HepG2 (cell line): ENCODE measurements around the gene CEBPE. TPM values are rescaled to one million over a fixed set of nuclear protein-coding genes. Genes with fewer than 3 reads are reported as not detected.

Experiments
- ARID3A ChIP-seq: IDR thresholded peaks from 2 replicates; pipeline ENCODE4 v1.6.1; 2012; ENCODE audit warnings: low read depth, low read length, improper control_type of control experiment
- HNRNPL ChIP-seq: fragments of 200-400 bp; formaldehyde crosslinking; IDR thresholded peaks from 2 replicates; pipeline ENCODE4 v1.6.1; 2017; ENCODE audit warnings: mild to moderate bottlenecking, low read depth, low read length
- IKZF1 ChIP-seq: fragments of 450-650 bp; IDR thresholded peaks from 2 replicates; pipeline ENCODE4 v1.7.1; 2016
- JDP2 ChIP-seq: sonication (generic); formaldehyde crosslinking; IDR thresholded peaks from 2 replicates; pipeline ENCODE4 v1.8.1; 2022; ENCODE audit warnings: missing genetic modification reagents, borderline replicate concordance
- MED1 ChIP-seq: sonication (generic); formaldehyde crosslinking; IDR thresholded peaks from 2 replicates; pipeline ENCODE4 v1.4.0; 2020; ENCODE audit warnings: missing genetic modification reagents
- NFYB ChIP-seq: sonication (generic); formaldehyde crosslinking; IDR thresholded peaks from 2 replicates; pipeline ENCODE4 v1.4.0; 2020; ENCODE audit warnings: missing genetic modification reagents
- PHF21A ChIP-seq: sonication (generic); formaldehyde crosslinking; IDR thresholded peaks from 2 replicates; pipeline ENCODE4 v1.5.0; 2020; ENCODE audit warnings: mild to moderate bottlenecking, missing genetic modification reagents
- RARG ChIP-seq: sonication (generic); formaldehyde crosslinking; IDR thresholded peaks from 2 replicates; pipeline ENCODE4 v1.4.0; 2020; ENCODE audit warnings: low read depth, mild to moderate bottlenecking, missing genetic modification reagents
- SAFB2 ChIP-seq: sonication (generic); formaldehyde crosslinking; IDR thresholded peaks from 2 replicates; pipeline ENCODE4 v1.5.1; 2020; ENCODE audit warnings: missing genetic modification reagents, low read depth, mild to moderate bottlenecking, borderline replicate concordance
- TMF1 ChIP-seq: sonication (generic); formaldehyde crosslinking; IDR thresholded peaks from 2 replicates; pipeline ENCODE4 v1.8.1; 2022; ENCODE audit warnings: low read depth, missing genetic modification reagents
- YEATS4 ChIP-seq: sonication (generic); formaldehyde crosslinking; IDR thresholded peaks from 2 replicates; pipeline ENCODE4 v1.4.0; 2020; ENCODE audit warnings: missing genetic modification reagents, borderline replicate concordance
- ZBTB1 ChIP-seq: sonication (generic); formaldehyde crosslinking; IDR thresholded peaks from 2 replicates; pipeline ENCODE4 v1.4.0; 2020; ENCODE audit warnings: missing genetic modification reagents, borderline replicate concordance
- ZNF180 ChIP-seq: sonication (generic); formaldehyde crosslinking; IDR thresholded peaks from 2 replicates; pipeline ENCODE4 v1.4.0; 2020; ENCODE audit warnings: low read depth, missing genetic modification reagents, borderline replicate concordance
- ZNF432 ChIP-seq: sonication (generic); formaldehyde crosslinking; IDR thresholded peaks from 2 replicates; pipeline ENCODE4 v1.5.0; 2020; ENCODE audit warnings: missing genetic modification reagents, mild to moderate bottlenecking, borderline replicate concordance
- ZNF615 ChIP-seq: sonication (generic); formaldehyde crosslinking; IDR thresholded peaks from 2 replicates; pipeline ENCODE4 v1.5.0; 2020; ENCODE audit warnings: mild to moderate bottlenecking, missing genetic modification reagents, borderline replicate concordance
- ZNF737 ChIP-seq: sonication (generic); formaldehyde crosslinking; IDR thresholded peaks from 2 replicates; pipeline ENCODE4 v1.5.0; 2020; ENCODE audit warnings: missing genetic modification reagents, mild to moderate bottlenecking, borderline replicate concordance
- ZNF773 ChIP-seq: sonication (generic); formaldehyde crosslinking; IDR thresholded peaks from 2 replicates; pipeline ENCODE4 v1.4.0; 2020; ENCODE audit warnings: missing genetic modification reagents, borderline replicate concordance
- ZSCAN29 ChIP-seq: sonication (generic); formaldehyde crosslinking; conservative IDR thresholded peaks from 2 replicates; pipeline ENCODE4 v1.4.0; 2020; ENCODE audit warnings: mild to moderate bottlenecking, missing genetic modification reagents
- ZSCAN5A ChIP-seq: sonication (generic); formaldehyde crosslinking; IDR thresholded peaks from 2 replicates; pipeline ENCODE4 v1.8.0; 2022; ENCODE audit warnings: mild to moderate bottlenecking, missing genetic modification reagents, borderline replicate concordance
- polyA plus RNA-seq, 8 experiments: library from polyadenylated mRNA; depleted of rRNA in 3 of 8; stranded (reverse) in 7 of 8; unstranded in 1 of 8; fragments of >200 nt; fragmentation: Illumina TruSeq in 4 of 8; extraction: Trizol in 4 of 8; gene quantifications; 2 replicates each; pipeline versions ENCODE4 v1.2.1 to v1.2.3, GENCODE V29; 2011 to 2016; ENCODE audit warnings: low read depth in 4 of 8, missing spikeins in 1 of 8, mixed read lengths in 1 of 8; ENCODE audit not compliant: insufficient read depth in 1 of 8
- total RNA-seq, 5 experiments: library from RNA; depleted of rRNA; stranded (reverse); fragments of >200 nt; fragmentation: Illumina TruSeq; extraction: Trizol; gene quantifications; 2 replicates each; pipeline ENCODE4 v1.2.3, GENCODE V29; 2016; ENCODE audit warnings: low read depth in 1 of 5
- TF ChIP-seq, protein P1 (sequence below): sonication (generic); formaldehyde crosslinking; IDR thresholded peaks from 2 replicates; pipeline ENCODE4 v1.4.0; 2020; ENCODE audit warnings: mild to moderate bottlenecking, missing genetic modification reagents, borderline replicate concordance
- TF ChIP-seq, protein P2 (sequence below): sonication (generic); formaldehyde crosslinking; IDR thresholded peaks from 2 replicates; pipeline ENCODE4 v1.8.0; 2022; ENCODE audit warnings: mild to moderate bottlenecking, missing genetic modification reagents, moderate library complexity

The CEBPE gene
- total and polyA plus RNA-seq, 2 of the 13 experiments (the other 11 are each of a cell fraction or from before 2014, with no cell fraction given), result 0.09 to 0.11 TPM

GRCh38 chr14:23094666-23095195 is 24.3 kb downstream of the CEBPE start, which contains the start of gene ACIN1 (continued):
- TF ChIP-seq, protein P1, sequence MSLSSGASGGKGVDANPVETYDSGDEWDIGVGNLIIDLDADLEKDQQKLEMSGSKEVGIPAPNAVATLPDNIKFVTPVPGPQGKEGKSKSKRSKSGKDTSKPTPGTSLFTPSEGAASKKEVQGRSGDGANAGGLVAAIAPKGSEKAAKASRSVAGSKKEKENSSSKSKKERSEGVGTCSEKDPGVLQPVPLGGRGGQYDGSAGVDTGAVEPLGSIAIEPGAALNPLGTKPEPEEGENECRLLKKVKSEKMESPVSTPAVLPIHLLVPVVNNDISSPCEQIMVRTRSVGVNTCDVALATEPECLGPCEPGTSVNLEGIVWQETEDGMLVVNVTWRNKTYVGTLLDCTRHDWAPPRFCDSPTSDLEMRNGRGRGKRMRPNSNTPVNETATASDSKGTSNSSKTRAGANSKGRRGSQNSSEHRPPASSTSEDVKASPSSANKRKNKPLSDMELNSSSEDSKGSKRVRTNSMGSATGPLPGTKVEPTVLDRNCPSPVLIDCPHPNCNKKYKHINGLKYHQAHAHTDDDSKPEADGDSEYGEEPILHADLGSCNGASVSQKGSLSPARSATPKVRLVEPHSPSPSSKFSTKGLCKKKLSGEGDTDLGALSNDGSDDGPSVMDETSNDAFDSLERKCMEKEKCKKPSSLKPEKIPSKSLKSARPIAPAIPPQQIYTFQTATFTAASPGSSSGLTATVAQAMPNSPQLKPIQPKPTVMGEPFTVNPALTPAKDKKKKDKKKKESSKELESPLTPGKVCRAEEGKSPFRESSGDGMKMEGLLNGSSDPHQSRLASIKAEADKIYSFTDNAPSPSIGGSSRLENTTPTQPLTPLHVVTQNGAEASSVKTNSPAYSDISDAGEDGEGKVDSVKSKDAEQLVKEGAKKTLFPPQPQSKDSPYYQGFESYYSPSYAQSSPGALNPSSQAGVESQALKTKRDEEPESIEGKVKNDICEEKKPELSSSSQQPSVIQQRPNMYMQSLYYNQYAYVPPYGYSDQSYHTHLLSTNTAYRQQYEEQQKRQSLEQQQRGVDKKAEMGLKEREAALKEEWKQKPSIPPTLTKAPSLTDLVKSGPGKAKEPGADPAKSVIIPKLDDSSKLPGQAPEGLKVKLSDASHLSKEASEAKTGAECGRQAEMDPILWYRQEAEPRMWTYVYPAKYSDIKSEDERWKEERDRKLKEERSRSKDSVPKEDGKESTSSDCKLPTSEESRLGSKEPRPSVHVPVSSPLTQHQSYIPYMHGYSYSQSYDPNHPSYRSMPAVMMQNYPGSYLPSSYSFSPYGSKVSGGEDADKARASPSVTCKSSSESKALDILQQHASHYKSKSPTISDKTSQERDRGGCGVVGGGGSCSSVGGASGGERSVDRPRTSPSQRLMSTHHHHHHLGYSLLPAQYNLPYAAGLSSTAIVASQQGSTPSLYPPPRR (CRISPR knock-in tag), result peak; percentile 88
- TF ChIP-seq SAFB2 (CRISPR knock-in tag) (peak; percentile 99), ZSCAN29 (peak; percentile 96), PHF21A (CRISPR knock-in tag) (no peak), NFYB (CRISPR knock-in tag) (no peak), ZNF180 (CRISPR knock-in tag) (peak; percentile 87; the same call in 1 of the 2 replicates), RARG (CRISPR knock-in tag) (peak; percentile 96), HNRNPL (peak; percentile 85; the same call in 1 of the 2 replicates), ZNF615 (CRISPR knock-in tag) (no peak; the same call in 1 of the 2 replicates), YEATS4 (CRISPR knock-in tag) (peak; percentile 90), ARID3A (0 out of 2 replicates have a peak, but pooled peaks have one; percentile 14), ZBTB1 (CRISPR knock-in tag) (no peak; the same call in 1 of the 2 replicates), TMF1 (CRISPR knock-in tag) (peak; percentile 99), ZNF773 (CRISPR knock-in tag) (peak; percentile 96; the same call in 1 of the 2 replicates), IKZF1 (no peak), JDP2 (CRISPR knock-in tag) (no peak), ZNF432 (no peak), ZSCAN5A (peak; percentile 98), MED1 (peak; percentile 82; the same call in 1 of the 2 replicates), ZNF737 (no peak)
- TF ChIP-seq, protein P2, sequence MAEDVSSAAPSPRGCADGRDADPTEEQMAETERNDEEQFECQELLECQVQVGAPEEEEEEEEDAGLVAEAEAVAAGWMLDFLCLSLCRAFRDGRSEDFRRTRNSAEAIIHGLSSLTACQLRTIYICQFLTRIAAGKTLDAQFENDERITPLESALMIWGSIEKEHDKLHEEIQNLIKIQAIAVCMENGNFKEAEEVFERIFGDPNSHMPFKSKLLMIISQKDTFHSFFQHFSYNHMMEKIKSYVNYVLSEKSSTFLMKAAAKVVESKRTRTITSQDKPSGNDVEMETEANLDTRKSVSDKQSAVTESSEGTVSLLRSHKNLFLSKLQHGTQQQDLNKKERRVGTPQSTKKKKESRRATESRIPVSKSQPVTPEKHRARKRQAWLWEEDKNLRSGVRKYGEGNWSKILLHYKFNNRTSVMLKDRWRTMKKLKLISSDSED (CRISPR knock-in tag), result peak; percentile 97; the same call in 1 of the 2 replicates
